Measurements from ENCODE around the gene RERE.
A peak's percentile ranks its signal among the peaks of the same experiment; 100 is the strongest.

- peak; percentile 62 to 79 for TF ChIP-seq EP300 (IDR thresholded peaks at IDR 0.05)
- TF ChIP-seq CTCF (IDR thresholded peaks at IDR 0.05): peak; percentile 84 to 92 (median 90)
Observed at GRCh38 chr1:8848663-8849386, 31.4 kb upstream of the RERE start.
